ENCODE data around the gene CREBL2.
"Not testable (repeated sequence)": the region's sequence is repeated elsewhere in the genome, so short reads cannot be mapped to it uniquely, and the experiment has no call there.

The CREBL2 gene

DNA sequence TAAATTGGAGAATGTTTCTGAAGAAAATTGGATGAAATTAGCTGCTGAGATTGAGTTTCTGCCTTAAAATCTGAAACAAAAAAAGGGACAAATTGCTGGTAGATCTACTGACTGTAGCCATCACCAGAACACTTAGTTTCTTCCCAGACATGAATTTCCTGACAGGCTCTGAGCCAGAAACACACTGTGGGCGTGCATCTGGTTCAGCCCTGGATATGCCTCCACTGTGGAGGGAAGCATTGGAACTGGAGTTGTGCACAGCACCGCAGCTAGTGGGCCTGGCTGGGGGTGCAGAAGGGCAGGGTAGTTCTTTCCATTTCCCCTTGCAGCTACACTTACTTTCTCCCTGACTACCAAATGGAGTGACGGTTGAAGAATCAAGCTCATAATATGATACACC, 31.2 kb downstream of the CREBL2 start:
- H3K27me3 ChIP-seq (ENCODE audit: low read length): no peaks in the 10 kb centered on the region
- no peak overlapping the region for H3K27ac ChIP-seq (ENCODE audit: low read depth, low read length)
- H2AFZ ChIP-seq (ENCODE audit: low read depth, low read length, severe bottlenecking): no peak overlapping the region
- H4K20me1 ChIP-seq (ENCODE audit: low read depth, low read length): no peaks in the 10 kb centered on the region
- H3K4me3 ChIP-seq (ENCODE audit: insufficient read depth, low read length, poor library complexity, severe bottlenecking): no peak overlapping the region
- H3K9me3 ChIP-seq (ENCODE audit: insufficient read depth, low read length): no peaks in the 10 kb centered on the region
- no peaks in the 10 kb centered on the region for H3K9me2 ChIP-seq (replicated peaks; ENCODE audit: insufficient read depth, low read length)
- H3K36me3 ChIP-seq (ENCODE audit: low read length): no peaks in the 10 kb centered on the region
- no peaks in the 10 kb centered on the region for H3K79me2 ChIP-seq (ENCODE audit: insufficient read depth, low read length)
- no peaks in the 10 kb centered on the region for H3F3A ChIP-seq (ENCODE audit: insufficient read depth)
- H3K9ac ChIP-seq (ENCODE audit: low read length): no peak overlapping the region
- TF ChIP-seq, protein P1, sequence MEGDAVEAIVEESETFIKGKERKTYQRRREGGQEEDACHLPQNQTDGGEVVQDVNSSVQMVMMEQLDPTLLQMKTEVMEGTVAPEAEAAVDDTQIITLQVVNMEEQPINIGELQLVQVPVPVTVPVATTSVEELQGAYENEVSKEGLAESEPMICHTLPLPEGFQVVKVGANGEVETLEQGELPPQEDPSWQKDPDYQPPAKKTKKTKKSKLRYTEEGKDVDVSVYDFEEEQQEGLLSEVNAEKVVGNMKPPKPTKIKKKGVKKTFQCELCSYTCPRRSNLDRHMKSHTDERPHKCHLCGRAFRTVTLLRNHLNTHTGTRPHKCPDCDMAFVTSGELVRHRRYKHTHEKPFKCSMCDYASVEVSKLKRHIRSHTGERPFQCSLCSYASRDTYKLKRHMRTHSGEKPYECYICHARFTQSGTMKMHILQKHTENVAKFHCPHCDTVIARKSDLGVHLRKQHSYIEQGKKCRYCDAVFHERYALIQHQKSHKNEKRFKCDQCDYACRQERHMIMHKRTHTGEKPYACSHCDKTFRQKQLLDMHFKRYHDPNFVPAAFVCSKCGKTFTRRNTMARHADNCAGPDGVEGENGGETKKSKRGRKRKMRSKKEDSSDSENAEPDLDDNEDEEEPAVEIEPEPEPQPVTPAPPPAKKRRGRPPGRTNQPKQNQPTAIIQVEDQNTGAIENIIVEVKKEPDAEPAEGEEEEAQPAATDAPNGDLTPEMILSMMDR (IDR thresholded peaks at IDR 0.05; ENCODE audit: insufficient read depth, low read length, poor library complexity, severe bottlenecking): no peak
- no peak for TF ChIP-seq EZH2phosphoT487 (conservative IDR thresholded peaks at IDR 0.05; ENCODE audit: low read length)
- no peak overlapping the region for H3K4me2 ChIP-seq (ENCODE audit: low read depth, low read length, poor library complexity, severe bottlenecking)

DNA sequence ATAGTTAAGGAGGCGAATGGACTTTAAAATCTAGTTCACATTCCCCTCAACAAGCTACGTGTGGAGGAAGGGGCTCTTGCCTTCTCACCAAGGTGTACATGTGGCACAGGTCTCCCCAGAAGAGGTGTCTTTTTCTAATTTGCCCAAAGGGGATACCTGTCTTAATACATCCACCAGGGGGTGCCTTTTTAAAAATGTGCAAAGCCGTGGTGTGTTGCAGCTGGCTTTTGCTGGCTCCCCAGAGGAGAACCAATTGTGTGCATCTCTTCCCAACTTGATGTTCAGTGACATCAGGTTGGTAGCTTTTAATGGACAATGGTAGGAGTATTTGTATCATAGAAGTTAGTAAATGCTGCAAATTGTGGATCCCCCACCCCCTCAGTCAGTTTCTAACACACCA, 33.8 kb downstream of the CREBL2 start:
- Histone ChIP-seq H3K4me3 (ENCODE audit: insufficient read depth, low read length, poor library complexity, severe bottlenecking) (no peak overlapping the region), H3K9me3 (ENCODE audit: insufficient read depth, low read length) (peaks cover 3% of the 10 kb centered on the region; the same call in 1 of the 2 replicates), H3K4me2 (ENCODE audit: low read depth, low read length, poor library complexity, severe bottlenecking) (no peak overlapping the region), H3K9ac (ENCODE audit: low read length) (no peak overlapping the region), H3K79me2 (ENCODE audit: insufficient read depth, low read length) (no peaks in the 10 kb centered on the region), H2AFZ (ENCODE audit: low read depth, low read length, severe bottlenecking) (no peak overlapping the region), H3F3A (ENCODE audit: insufficient read depth) (no peaks in the 10 kb centered on the region), H4K20me1 (ENCODE audit: low read depth, low read length) (no peaks in the 10 kb centered on the region), H3K27ac (ENCODE audit: low read depth, low read length) (no peak overlapping the region), H3K27me3 (ENCODE audit: low read length) (no peaks in the 10 kb centered on the region), H3K9me2 (replicated peaks; ENCODE audit: insufficient read depth, low read length) (no peaks in the 10 kb centered on the region), H3K36me3 (ENCODE audit: low read length) (no peaks in the 10 kb centered on the region)
- TF ChIP-seq EZH2phosphoT487 (conservative IDR thresholded peaks at IDR 0.05; ENCODE audit: low read length): no peak
- TF ChIP-seq, protein P1 (IDR thresholded peaks at IDR 0.05; ENCODE audit: insufficient read depth, low read length, poor library complexity, severe bottlenecking): peak; percentile 20

DNA sequence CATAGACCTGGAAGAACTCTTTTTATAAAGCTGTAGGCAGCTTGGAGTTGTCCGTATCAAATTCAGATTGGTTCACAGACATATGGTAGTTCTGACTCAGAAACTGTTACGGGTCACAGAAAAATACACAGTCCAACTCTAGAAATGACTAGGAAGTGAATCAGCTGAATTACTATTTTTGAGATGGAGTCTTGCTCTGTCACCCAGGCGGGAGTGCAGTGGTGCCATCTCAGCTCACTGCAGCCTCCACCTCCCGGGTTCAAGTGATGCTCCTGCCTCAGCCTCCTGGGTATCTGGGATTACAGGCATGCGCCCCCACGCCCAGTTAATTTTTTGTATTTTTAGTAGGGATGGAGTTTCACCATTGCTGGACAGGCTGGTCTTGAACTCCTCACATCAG, 34.3 kb downstream of the CREBL2 start:
- not testable (repeated sequence) for H3F3A ChIP-seq (ENCODE audit: insufficient read depth); H3K27me3 ChIP-seq (ENCODE audit: low read length); H3K36me3 ChIP-seq (ENCODE audit: low read length); H3K9me2 ChIP-seq (replicated peaks; ENCODE audit: insufficient read depth, low read length); H3K27ac ChIP-seq (ENCODE audit: low read depth, low read length); H3K4me2 ChIP-seq (ENCODE audit: low read depth, low read length, poor library complexity, severe bottlenecking); H3K79me2 ChIP-seq (ENCODE audit: insufficient read depth, low read length); H2AFZ ChIP-seq (ENCODE audit: low read depth, low read length, severe bottlenecking); H4K20me1 ChIP-seq (ENCODE audit: low read depth, low read length); H3K4me3 ChIP-seq (ENCODE audit: insufficient read depth, low read length, poor library complexity, severe bottlenecking); H3K9me3 ChIP-seq (ENCODE audit: insufficient read depth, low read length); H3K9ac ChIP-seq (ENCODE audit: low read length)

DNA sequence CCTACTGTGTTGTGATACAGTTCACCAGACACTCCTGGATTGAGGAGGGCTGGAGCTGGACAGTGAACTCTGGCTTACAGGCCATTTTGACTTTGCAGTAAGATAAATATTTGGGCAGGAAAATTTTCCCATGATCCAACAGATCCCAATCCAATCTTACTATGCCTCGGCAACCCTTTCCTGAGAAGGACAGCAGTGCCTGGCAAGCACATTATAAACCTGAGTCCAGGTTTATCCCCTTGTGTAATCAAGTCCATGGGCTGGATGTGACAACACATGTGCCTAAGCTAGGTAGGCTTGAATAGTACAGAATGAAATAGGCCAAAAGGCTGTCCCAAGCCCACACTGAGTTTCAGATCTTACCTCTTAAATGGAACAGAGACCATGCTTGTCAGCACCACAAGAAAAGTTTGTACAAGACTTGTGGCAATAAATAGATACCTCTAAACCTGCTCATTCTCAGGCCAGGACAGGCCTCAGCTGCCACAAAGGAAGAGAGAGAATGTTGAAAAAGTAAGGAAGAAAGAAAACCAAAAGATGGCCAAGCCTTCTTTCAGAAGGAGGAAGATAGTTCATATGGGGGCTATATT, 34.9 kb downstream of the CREBL2 start:
- Histone ChIP-seq H3K9me3 (ENCODE audit: insufficient read depth, low read length) (peaks cover 3% of the 10 kb centered on the region; the same call in 1 of the 2 replicates), H3K4me2 (ENCODE audit: low read depth, low read length, poor library complexity, severe bottlenecking) (no peak overlapping the region), H3K79me2 (ENCODE audit: insufficient read depth, low read length) (no peaks in the 10 kb centered on the region), H2AFZ (ENCODE audit: low read depth, low read length, severe bottlenecking) (no peak overlapping the region), H3K27ac (ENCODE audit: low read depth, low read length) (no peak overlapping the region), H3K9ac (ENCODE audit: low read length) (no peak overlapping the region), H3K36me3 (ENCODE audit: low read length) (no peaks in the 10 kb centered on the region), H3K27me3 (ENCODE audit: low read length) (no peaks in the 10 kb centered on the region), H3K4me3 (ENCODE audit: insufficient read depth, low read length, poor library complexity, severe bottlenecking) (no peak overlapping the region), H4K20me1 (ENCODE audit: low read depth, low read length) (no peaks in the 10 kb centered on the region), H3F3A (ENCODE audit: insufficient read depth) (no peaks in the 10 kb centered on the region), H3K9me2 (replicated peaks; ENCODE audit: insufficient read depth, low read length) (no peaks in the 10 kb centered on the region)
- TF ChIP-seq, protein P1 (IDR thresholded peaks at IDR 0.05; ENCODE audit: insufficient read depth, low read length, poor library complexity, severe bottlenecking): no peak
- no peak for TF ChIP-seq EZH2phosphoT487 (conservative IDR thresholded peaks at IDR 0.05; ENCODE audit: low read length)

Data from SU-DHL-6 (cell line).